Lung (tissue), 12 donors: ENCODE results near the gene PAPPA2. TPM values are rescaled to one million over a fixed set of nuclear protein-coding genes. Genes with fewer than 3 reads are reported as not detected.

Experiments used
- ATAC-seq: fragments of 200-7000 bp; cut with Tn5 transposase; one replicate; pipeline ENCODE4 v1.9.1; 2020; ENCODE audit warnings: moderate number of reproducible peaks; ENCODE audit not compliant: insufficient read depth, low FRiP score
- DNase-seq, 3 donors: peaks; one replicate each; pipeline ENCODE4 v3.0.0-alpha.2; 2013 to 2017
- H3K27ac ChIP-seq, 2 donors: one replicate each; pipeline ENCODE4 v1.5.1; 2013; ENCODE audit warnings: mild to moderate bottlenecking in 2 of 2, moderate library complexity in 2 of 2, control low read depth in 1 of 2, inconsistent platforms in 1 of 2, low read depth in 1 of 2, low read length in 1 of 2
- H3K27me3 ChIP-seq, 3 donors: one replicate each; pipeline ENCODE4 v1.5.1; 2013; ENCODE audit warnings: low read length in 2 of 3; ENCODE audit not compliant: control insufficient read depth in 3 of 3, insufficient read depth in 3 of 3
- H3K36me3 ChIP-seq, 4 donors: one replicate each; pipeline ENCODE4 v1.5.1; 2013; ENCODE audit warnings: low read length in 4 of 4, mild to moderate bottlenecking in 1 of 4, moderate library complexity in 1 of 4; ENCODE audit not compliant: control insufficient read depth in 4 of 4, insufficient read depth in 4 of 4
- H3K4me1 ChIP-seq, 5 donors: one replicate each; pipeline ENCODE4 v1.5.1; 2013; ENCODE audit warnings: low read length in 5 of 5, mild to moderate bottlenecking in 2 of 5, moderate library complexity in 1 of 5; ENCODE audit not compliant: control insufficient read depth in 5 of 5, insufficient read depth in 5 of 5
- H3K4me3 ChIP-seq: one replicate; pipeline ENCODE4 v1.5.1; 2013; ENCODE audit warnings: mild to moderate bottlenecking, control low read depth, moderate library complexity
- H3K9ac ChIP-seq, 2 donors: one replicate each; pipeline ENCODE4 v1.5.1; 2013; ENCODE audit warnings: low read length in 2 of 2, control low read depth in 1 of 2; ENCODE audit not compliant: insufficient read depth in 1 of 2
- H3K9me3 ChIP-seq, 4 donors: one replicate each; pipeline ENCODE4 v1.5.1; 2013; ENCODE audit warnings: low read length in 3 of 4, mild to moderate bottlenecking in 1 of 4, moderate library complexity in 1 of 4; ENCODE audit not compliant: control insufficient read depth in 4 of 4, insufficient read depth in 3 of 4
- CTCF ChIP-seq: IDR thresholded peaks from 2 replicates; pipeline ENCODE4 v1.5.1; 2012; ENCODE audit warnings: mild to moderate bottlenecking; ENCODE audit errors: control extremely low read depth, extremely low read depth
- WGBS, 2 donors: extraction: QIAGEN DNeasy Blood & Tissue Kit; methylation state at CpG; one replicate each; pipeline ENCODE4 v1.1.7; 2013; 5-methylcytosine and 5-hydroxymethylcytosine counted together
- polyA plus RNA-seq, 2 donors: library from polyadenylated mRNA; stranded (reverse); fragments of 200-250 nt; gene quantifications; one replicate each; pipeline ENCODE4 v1.2.1, GENCODE V29; 2013
- total RNA-seq, 2 donors: library from RNA; depleted of rRNA in 1 of 2; stranded (reverse); fragments of >200 nt in 1 of 2; gene quantifications; one replicate each; pipeline ENCODE4 v1.2.1, GENCODE V29; 2014 to 2021
- donor health status: control.
- donor health status: control.
- donor health status: Bipolar disorder and iron deficiency.
- donor health status: healthy.
- donor health status: DM: yes; HTN: yes; CAD: no.

PAPPA2 gene
- total and polyA plus RNA-seq, 4 donors = 0.02 to 0.55 (median 0.32) TPM

GRCh38 chr1:176820391-176821031, 357.5 kb downstream of the PAPPA2 start:
- Histone ChIP-seq H3K9ac (no peak overlapping the region), H3K9me3 (no peaks in the 10 kb centered on the region), H3K27me3 (no peaks in the 10 kb centered on the region), H3K4me1 (peaks cover 0 to 6% (median 0%) of the 10 kb centered on the region in 5 donors), H3K27ac (no peak overlapping the region), H3K36me3 (no peaks in the 10 kb centered on the region), H3K4me3 (no peak overlapping the region)
- no peak for ATAC-seq
- WGBS, 2 donors = 78 to 83% methylated on average over 5 of the region's 5 CpGs
- TF ChIP-seq CTCF = no peak
- DNase-seq = peak in 1 of 3 donors; percentile 9

- H3K9me3 ChIP-seq = peaks cover 0 to 2% (median 0%) of the 10 kb centered on the region in 4 donors
- no peak overlapping the region for H3K4me3 ChIP-seq
- no peaks in the 10 kb centered on the region for H3K36me3 ChIP-seq
- no peak overlapping the region for H3K9ac ChIP-seq
- TF ChIP-seq CTCF = no peak
- ATAC-seq (no peak), DNase-seq (peak in 2 of 3 donors; percentile 54 to 56)
- peaks cover 0 to 3% (median 0%) of the 10 kb centered on the region in 5 donors for H3K4me1 ChIP-seq
- no peaks in the 10 kb centered on the region for H3K27me3 ChIP-seq
- WGBS, 2 donors = 21 to 38% methylated on average over 1 of the region's 1 CpG
- no peak overlapping the region for H3K27ac ChIP-seq
These were observed 363.3 kb downstream of the PAPPA2 start for GRCh38 chr1:176826265-176826664.

- H3K36me3 ChIP-seq = no peaks in the 10 kb centered on the region
- peaks cover 0 to 2% (median 0%) of the 10 kb centered on the region in 4 donors for H3K9me3 ChIP-seq
- no peak for TF ChIP-seq CTCF
- 55 to 72% methylated on average over 8 of the region's 8 CpGs for WGBS, 2 donors
- no peaks in the 10 kb centered on the region for H3K27me3 ChIP-seq
- H3K4me1 ChIP-seq = peaks cover 0 to 3% (median 0%) of the 10 kb centered on the region in 5 donors
- H3K9ac ChIP-seq = no peak overlapping the region
- no peak for DNase-seq
- H3K4me3 ChIP-seq = no peak overlapping the region
- no peak overlapping the region for H3K27ac ChIP-seq
- no peak for ATAC-seq
These were observed 366.3 kb downstream of the PAPPA2 start for GRCh38 chr1:176829261-176829660.
